HAP-1 (cell line): Measurements from ENCODE around the gene INPP5F.

Experiments used
- DNase-seq, 2 experiments: peaks; one replicate each; pipeline ENCODE4 v3.0.0-alpha.2; 2016 to 2020; ENCODE audit warnings: low spot score in 2 of 2
- H3K27me3 ChIP-seq: fragments of 250-450 bp; sonication (Bioruptor Pico); 2 replicates; pipeline ENCODE4 v1.5.1; 2020; ENCODE audit warnings: low read depth, mild to moderate bottlenecking, moderate library complexity
- H3K36me3 ChIP-seq: fragments of 250-450 bp; sonication (Bioruptor Pico); replicated peaks from 2 replicates; pipeline ENCODE4 v1.5.1; 2020; ENCODE audit warnings: mild to moderate bottlenecking
- H3K4me1 ChIP-seq: fragments of 250-450 bp; sonication (Bioruptor Pico); 2 replicates; pipeline ENCODE4 v1.5.1; 2020; ENCODE audit warnings: mild to moderate bottlenecking
- H3K4me3 ChIP-seq: fragments of 250-450 bp; sonication (Bioruptor Pico); 2 replicates; pipeline ENCODE4 v1.5.1; 2020; ENCODE audit warnings: mild to moderate bottlenecking, moderate library complexity
- H3K9me3 ChIP-seq: fragments of 250-450 bp; sonication (Bioruptor Pico); 2 replicates; pipeline ENCODE4 v1.5.1; 2020; ENCODE audit warnings: mild to moderate bottlenecking, moderate library complexity
- in situ Hi-C: fragments of 300-500 bp; cut with MboI; formaldehyde crosslinking; loops from 3 replicates; pipeline ENCODE4 v1.14.3; 2020; ENCODE audit warnings: low sequenced_read_pairs, inconsistent platforms, mixed read lengths

INPP5F gene

GRCh38 chr10:119715628-119716505 is 10.0 kb upstream of the INPP5F start:
- H3K36me3 ChIP-seq: no peaks in the 10 kb centered on the region
- H3K9me3 ChIP-seq: peaks cover 2% of the 10 kb centered on the region; the same call in 1 of the 2 replicates
- no peak overlapping the region for H3K4me3 ChIP-seq
- DNase-seq: no peak
- H3K27me3 ChIP-seq: no peaks in the 10 kb centered on the region
- in situ Hi-C loops: no loop called here
- no peaks in the 10 kb centered on the region for H3K4me1 ChIP-seq

GRCh38 chr10:119723161-119723560 is 2.7 kb upstream of the INPP5F start:
- Histone ChIP-seq H3K9me3 (0 out of 2 replicates have a peak, but pooled peaks cover 2% of the 10 kb centered on the region), H3K27me3 (no peaks in the 10 kb centered on the region), H3K36me3 (no peaks in the 10 kb centered on the region), H3K4me1 (peaks cover 30% of the 10 kb centered on the region), H3K4me3 (no peak overlapping the region)
- no peak for DNase-seq
- in situ Hi-C loops: no loop called here

- in situ Hi-C loops: no loop called here
- Histone ChIP-seq H3K4me1 (peaks cover 35% of the 10 kb centered on the region), H3K36me3 (no peaks in the 10 kb centered on the region), H3K4me3 (no peak overlapping the region), H3K27me3 (no peaks in the 10 kb centered on the region), H3K9me3 (0 out of 2 replicates have a peak, but pooled peaks cover 2% of the 10 kb centered on the region)
- DNase-seq: no peak
Measured at GRCh38 chr10:119723624-119724023, 2.2 kb upstream of the INPP5F start.

GRCh38 chr10:119724593-119725516 is 995 bp upstream of the INPP5F start:
- Histone ChIP-seq H3K4me1 (peaks cover 41% of the 10 kb centered on the region), H3K4me3 (peak overlapping the region; percentile 51), H3K36me3 (no peaks in the 10 kb centered on the region), H3K27me3 (no peaks in the 10 kb centered on the region), H3K9me3 (0 out of 2 replicates have a peak, but pooled peaks cover under 1% of the 10 kb centered on the region)
- in situ Hi-C loops: no loop called here
- peak; percentile 17 to 25 for DNase-seq

- peak overlapping the region; percentile 51 for H3K4me3 ChIP-seq
- in situ Hi-C loops: no loop called here
- no peaks in the 10 kb centered on the region for H3K9me3 ChIP-seq
- peaks cover 41% of the 10 kb centered on the region for H3K4me1 ChIP-seq
- no peaks in the 10 kb centered on the region for H3K27me3 ChIP-seq
- H3K36me3 ChIP-seq: no peaks in the 10 kb centered on the region
- DNase-seq: no peak
Measured at GRCh38 chr10:119725517-119725827, 378 bp upstream of the INPP5F start.

- Histone ChIP-seq H3K27me3 (no peaks in the 10 kb centered on the region), H3K9me3 (no peaks in the 10 kb centered on the region), H3K36me3 (no peaks in the 10 kb centered on the region), H3K4me3 (peak overlapping the region; percentile 51), H3K4me1 (peaks cover 41% of the 10 kb centered on the region)
- DNase-seq: no peak
- in situ Hi-C loops: no loop called here
Measured at GRCh38 chr10:119726676-119727261, 919 bp downstream of the INPP5F start.

GRCh38 chr10:119728172-119728800 is 2.4 kb downstream of the INPP5F start:
- peak in 1 of 2 experiments; percentile 68 for DNase-seq
- no peaks in the 10 kb centered on the region for H3K36me3 ChIP-seq
- no peaks in the 10 kb centered on the region for H3K9me3 ChIP-seq
- H3K4me3 ChIP-seq: no peak overlapping the region
- no peaks in the 10 kb centered on the region for H3K27me3 ChIP-seq
- peaks cover 38% of the 10 kb centered on the region for H3K4me1 ChIP-seq
- in situ Hi-C loops: no loop called here

GRCh38 chr10:119734396-119735332 is 8.8 kb downstream of the INPP5F start:
- Histone ChIP-seq H3K4me1 (peaks cover 25% of the 10 kb centered on the region), H3K4me3 (no peak overlapping the region), H3K27me3 (no peaks in the 10 kb centered on the region), H3K9me3 (no peaks in the 10 kb centered on the region), H3K36me3 (no peaks in the 10 kb centered on the region)
- DNase-seq: peak in 1 of 2 experiments; percentile 22
- in situ Hi-C loops: no loop called here

GRCh38 chr10:119735451-119735850 is 9.6 kb downstream of the INPP5F start:
- Histone ChIP-seq H3K4me1 (peaks cover 25% of the 10 kb centered on the region), H3K9me3 (no peaks in the 10 kb centered on the region), H3K36me3 (no peaks in the 10 kb centered on the region), H3K4me3 (no peak overlapping the region), H3K27me3 (no peaks in the 10 kb centered on the region)
- in situ Hi-C loops: no loop called here
- DNase-seq: no peak

- no peak overlapping the region for H3K4me3 ChIP-seq
- H3K27me3 ChIP-seq: no peaks in the 10 kb centered on the region
- DNase-seq: no peak
- H3K9me3 ChIP-seq: no peaks in the 10 kb centered on the region
- H3K4me1 ChIP-seq: peaks cover 25% of the 10 kb centered on the region
- in situ Hi-C loops: no loop called here
- no peaks in the 10 kb centered on the region for H3K36me3 ChIP-seq
Measured at GRCh38 chr10:119736220-119736619, 10.4 kb downstream of the INPP5F start.

GRCh38 chr10:119737039-119737663 is 11.3 kb downstream of the INPP5F start:
- H3K27me3 ChIP-seq: no peaks in the 10 kb centered on the region
- no peak overlapping the region for H3K4me3 ChIP-seq
- H3K9me3 ChIP-seq: no peaks in the 10 kb centered on the region
- H3K4me1 ChIP-seq: peaks cover 25% of the 10 kb centered on the region
- H3K36me3 ChIP-seq: no peaks in the 10 kb centered on the region
- in situ Hi-C loops: no loop called here
- no peak for DNase-seq

GRCh38 chr10:119737823-119738222 is 12.0 kb downstream of the INPP5F start:
- DNase-seq: peak in 1 of 2 experiments; percentile 26
- Histone ChIP-seq H3K4me1 (peaks cover 25% of the 10 kb centered on the region), H3K27me3 (no peaks in the 10 kb centered on the region), H3K36me3 (no peaks in the 10 kb centered on the region), H3K9me3 (no peaks in the 10 kb centered on the region), H3K4me3 (no peak overlapping the region)
- in situ Hi-C loops: no loop called here
